ENCODE results near the gene U2AF1L4.

GRCh38 chr19:35704218-35704617, 41.0 kb downstream of the U2AF1L4 start, which contains the start of gene ZBTB32:
- TF ChIP-seq CTCF (IDR thresholded peaks at IDR 0.05) (no peak), POLR2A (IDR thresholded peaks at IDR 0.05) (no peak)
